Activated T-helper 2 cell treated with anti-CD3 and anti-CD28 coated beads, Interferon-gamma antibody, Interleukin-2, Interleukin-4, amounts not matched to agents 10 μg/mL and 5 μg/mL and 100 μg/mL, durations not matched to agents 14 hours and 24 hours and 36 hours (primary cell): ENCODE data around the gene IP6K3. TPM values are rescaled to one million over a fixed set of nuclear protein-coding genes. Genes with fewer than 3 reads are reported as not detected.

Experiments used
- DNase-seq: peaks from one replicate; pipeline ENCODE4 v3.0.0; 2021; ENCODE audit warnings: low spot score
- H3K27ac Mint-ChIP-seq: one replicate; pipeline ENCODE4 v1.8.0; 2021; ENCODE audit warnings: mixed read lengths
- H3K27me3 Mint-ChIP-seq: one replicate; pipeline ENCODE4 v1.8.0; 2021; ENCODE audit warnings: low read depth, mixed read lengths
- H3K36me3 Mint-ChIP-seq: one replicate; pipeline ENCODE4 v1.8.0; 2021; ENCODE audit warnings: low read depth, mixed read lengths
- H3K4me1 Mint-ChIP-seq: one replicate; pipeline ENCODE4 v1.8.0; 2021; ENCODE audit warnings: low read depth, mixed read lengths
- H3K4me3 Mint-ChIP-seq: one replicate; pipeline ENCODE4 v1.8.0; 2021; ENCODE audit warnings: low read depth, mild to moderate bottlenecking, moderate library complexity, mixed read lengths
- H3K9me3 Mint-ChIP-seq: one replicate; pipeline ENCODE4 v1.8.0; 2021; ENCODE audit warnings: mixed read lengths
- intact Hi-C: fragments of 100-400 bp; cut with micrococcal nuclease; formaldehyde crosslinking; loops from one replicate; pipeline ENCODE4 v1.15.1; 2023
- total RNA-seq: library from RNA; stranded (reverse); gene quantifications from 2 replicates; pipeline ENCODE4 v1.2.3, GENCODE V29; 2022

Gene IP6K3, protein sequence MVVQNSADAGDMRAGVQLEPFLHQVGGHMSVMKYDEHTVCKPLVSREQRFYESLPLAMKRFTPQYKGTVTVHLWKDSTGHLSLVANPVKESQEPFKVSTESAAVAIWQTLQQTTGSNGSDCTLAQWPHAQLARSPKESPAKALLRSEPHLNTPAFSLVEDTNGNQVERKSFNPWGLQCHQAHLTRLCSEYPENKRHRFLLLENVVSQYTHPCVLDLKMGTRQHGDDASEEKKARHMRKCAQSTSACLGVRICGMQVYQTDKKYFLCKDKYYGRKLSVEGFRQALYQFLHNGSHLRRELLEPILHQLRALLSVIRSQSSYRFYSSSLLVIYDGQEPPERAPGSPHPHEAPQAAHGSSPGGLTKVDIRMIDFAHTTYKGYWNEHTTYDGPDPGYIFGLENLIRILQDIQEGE
- not detected in 2 replicates for total RNA-seq

DNA sequence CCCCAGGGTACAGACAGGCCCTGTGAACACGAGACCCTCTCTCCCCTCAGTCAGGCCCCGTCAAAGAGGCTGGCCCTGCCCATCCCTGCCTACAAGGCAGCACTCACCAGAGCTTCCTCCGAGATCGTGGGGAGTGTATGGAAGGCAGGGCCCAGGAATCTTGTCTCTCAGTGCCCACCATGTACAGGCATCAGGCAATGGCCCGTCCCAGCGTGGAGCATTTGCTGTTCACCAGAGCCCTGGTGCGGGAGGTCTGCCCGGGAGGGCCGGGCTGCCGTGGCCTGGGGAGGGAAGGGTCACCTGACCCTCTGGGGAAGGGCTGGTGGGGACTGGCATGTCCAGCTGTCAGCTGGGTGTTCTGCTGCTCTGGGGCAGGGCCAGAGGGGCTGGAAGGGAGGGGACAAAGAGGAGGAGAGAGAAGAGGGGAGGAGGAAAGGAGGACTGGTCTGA lies at the start of gene IP6K3:
TSS of gene IP6K3 (minus strand) at position 255 of the 450 bp plus-strand sequence. CDS start 11,429 bp downstream, outside the sequence.
- Mint-ChIP-seq H3K36me3 (no peaks in the 10 kb centered on the region), H3K27ac (no peak within 1 kb of the TSS), H3K4me3 (no peak within 1 kb of the TSS), H3K9me3 (no peaks in the 10 kb centered on the region), H3K27me3 (peaks cover 14% of the 10 kb centered on the region), H3K4me1 (peaks cover 2% of the 10 kb centered on the region)
- intact Hi-C loops: no loop called here
- no peak for DNase-seq

DNA sequence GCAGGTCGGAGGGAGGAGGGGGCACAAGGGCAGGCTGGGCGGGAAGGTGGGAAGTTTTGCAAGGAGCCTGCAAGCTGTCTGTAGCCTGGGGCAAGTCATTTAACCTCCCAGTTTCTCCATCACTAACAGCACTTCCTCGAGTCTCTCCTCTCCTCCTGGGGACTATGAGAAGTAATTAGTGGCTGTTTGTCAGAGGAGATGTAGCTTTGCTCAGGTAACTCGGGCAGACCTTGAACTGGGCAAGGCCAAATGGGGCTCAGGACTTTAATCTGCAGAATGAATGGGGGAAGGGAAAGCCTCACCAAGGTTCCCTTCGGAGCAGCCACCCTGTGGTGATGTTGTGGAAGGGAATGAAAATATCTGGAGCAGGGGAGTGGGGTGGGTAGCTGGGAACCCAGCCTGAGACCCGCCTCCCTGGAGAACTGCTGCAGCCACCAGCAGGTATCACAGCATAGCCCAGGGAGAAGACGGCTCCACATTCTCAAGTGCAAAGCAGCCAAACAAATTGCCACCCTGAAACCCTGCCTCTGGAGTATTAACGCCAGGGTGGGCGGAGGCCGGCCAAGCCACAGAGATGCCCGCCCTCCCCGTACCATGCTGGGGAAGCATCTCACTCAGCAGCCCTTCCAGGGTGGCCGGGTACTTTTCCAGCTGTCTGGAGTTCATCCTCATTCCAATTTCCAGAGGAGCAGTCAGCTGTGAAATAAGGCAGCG lies 48.4 kb upstream of the IP6K3 start:
- DNase-seq: no peak
- H3K4me1 Mint-ChIP-seq: no peaks in the 10 kb centered on the region
- intact Hi-C loops: no loop called here
- H3K36me3 Mint-ChIP-seq: no peaks in the 10 kb centered on the region
- peaks cover 19% of the 10 kb centered on the region for H3K27me3 Mint-ChIP-seq
- no peaks in the 10 kb centered on the region for H3K9me3 Mint-ChIP-seq
- no peak overlapping the region for H3K4me3 Mint-ChIP-seq
- H3K27ac Mint-ChIP-seq: no peak overlapping the region

DNA sequence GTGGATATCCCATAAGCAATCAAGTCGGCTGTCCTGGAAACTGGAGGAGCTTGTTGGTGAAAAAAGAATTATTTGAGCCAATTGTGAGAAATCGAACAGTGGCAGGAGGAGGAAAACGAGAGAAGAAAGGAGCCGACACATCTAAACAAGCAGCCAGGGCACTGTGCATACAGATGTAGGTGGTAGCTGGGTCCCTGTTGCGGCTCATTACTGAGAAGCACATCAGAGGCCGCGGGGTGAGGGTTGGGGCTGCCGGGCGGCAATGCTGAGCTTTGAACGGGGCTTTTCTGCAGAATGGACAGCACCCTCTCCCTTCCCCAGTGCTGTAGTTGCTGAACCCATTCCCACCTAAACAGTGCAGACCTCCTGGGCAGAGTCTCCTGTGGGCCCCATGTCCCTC lies 46.3 kb upstream of the IP6K3 start:
- Mint-ChIP-seq H3K4me3 (no peak overlapping the region), H3K36me3 (peaks cover 1% of the 10 kb centered on the region), H3K4me1 (peaks cover 5% of the 10 kb centered on the region), H3K27ac (no peak overlapping the region), H3K9me3 (no peaks in the 10 kb centered on the region), H3K27me3 (peaks cover 17% of the 10 kb centered on the region)
- intact Hi-C loops: no loop called here
- DNase-seq: no peak

DNA sequence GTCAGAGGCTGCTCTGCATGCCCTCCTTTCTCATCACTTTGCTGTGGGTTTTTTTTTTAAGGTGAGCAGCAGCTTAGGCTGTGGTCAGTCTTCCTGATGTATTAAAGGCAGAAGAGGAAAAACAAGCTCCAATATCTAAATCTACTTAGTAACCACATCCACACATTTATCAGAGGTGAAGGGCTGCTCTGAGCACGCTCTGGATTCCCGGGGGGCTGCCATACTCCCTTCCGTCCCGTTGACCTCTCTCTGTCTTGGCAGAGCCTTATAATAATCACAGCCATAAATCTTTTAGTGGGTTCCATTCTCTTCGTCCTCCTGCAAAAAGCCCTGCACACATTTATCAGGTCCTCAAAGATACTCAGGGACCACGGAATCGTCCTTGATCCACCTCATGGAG lies 44.9 kb upstream of the IP6K3 start:
- intact Hi-C loops: no loop called here
- H3K27ac Mint-ChIP-seq: no peak overlapping the region
- no peak overlapping the region for H3K4me3 Mint-ChIP-seq
- no peak for DNase-seq
- H3K36me3 Mint-ChIP-seq: peaks cover 9% of the 10 kb centered on the region
- H3K4me1 Mint-ChIP-seq: peaks cover 16% of the 10 kb centered on the region
- H3K9me3 Mint-ChIP-seq: no peaks in the 10 kb centered on the region
- peaks cover 10% of the 10 kb centered on the region for H3K27me3 Mint-ChIP-seq

DNA sequence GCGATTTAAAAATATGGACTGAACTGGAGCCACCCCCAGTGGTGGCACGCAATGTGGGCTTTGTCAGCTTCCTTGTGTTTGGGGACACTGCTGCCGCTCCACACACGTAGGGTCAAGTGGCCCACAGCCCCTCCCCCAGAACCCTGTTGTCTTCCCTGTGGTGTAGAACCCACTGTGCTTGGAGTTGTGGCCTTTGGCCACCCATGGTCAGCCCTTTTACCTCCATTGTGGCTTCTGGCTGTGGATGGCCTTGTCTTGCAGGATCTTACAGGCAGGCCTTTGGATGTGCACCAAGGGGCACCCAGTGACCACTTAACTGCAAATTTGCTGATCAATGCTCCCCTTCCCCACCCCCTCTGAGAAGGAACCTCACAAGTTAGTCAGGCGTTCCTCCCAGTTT lies 44.2 kb upstream of the IP6K3 start:
- no peak overlapping the region for H3K4me3 Mint-ChIP-seq
- peaks cover 16% of the 10 kb centered on the region for H3K36me3 Mint-ChIP-seq
- no peak overlapping the region for H3K27ac Mint-ChIP-seq
- no peaks in the 10 kb centered on the region for H3K9me3 Mint-ChIP-seq
- DNase-seq: no peak
- peaks cover 23% of the 10 kb centered on the region for H3K4me1 Mint-ChIP-seq
- peaks cover 10% of the 10 kb centered on the region for H3K27me3 Mint-ChIP-seq
- intact Hi-C loops: no loop called here

DNA sequence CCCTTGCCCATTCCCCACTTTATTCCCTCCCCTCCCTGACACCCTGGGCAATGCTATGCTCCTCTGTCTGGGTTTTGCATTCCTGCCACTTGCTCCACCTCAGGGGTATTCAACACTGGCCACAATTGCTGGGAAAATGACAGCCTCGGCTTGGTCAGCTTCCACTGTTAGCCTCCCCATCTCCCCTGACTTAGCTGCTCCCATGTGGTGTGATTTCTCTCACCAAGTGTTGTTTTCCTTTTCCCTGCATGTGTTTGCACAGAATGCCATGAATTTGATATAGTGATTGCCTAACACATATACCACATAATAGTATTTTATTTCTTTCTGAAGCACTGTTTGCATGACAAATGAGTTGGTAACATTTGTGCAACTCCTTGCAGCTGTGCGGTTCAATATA lies 43.7 kb upstream of the IP6K3 start:
- H3K27ac Mint-ChIP-seq: peak overlapping the region; percentile 5
- H3K9me3 Mint-ChIP-seq: no peaks in the 10 kb centered on the region
- intact Hi-C loops: no loop called here
- H3K27me3 Mint-ChIP-seq: peaks cover 10% of the 10 kb centered on the region
- peak overlapping the region; percentile 63 for H3K4me3 Mint-ChIP-seq
- no peak for DNase-seq
- peaks cover 28% of the 10 kb centered on the region for H3K4me1 Mint-ChIP-seq
- H3K36me3 Mint-ChIP-seq: peaks cover 22% of the 10 kb centered on the region

DNA sequence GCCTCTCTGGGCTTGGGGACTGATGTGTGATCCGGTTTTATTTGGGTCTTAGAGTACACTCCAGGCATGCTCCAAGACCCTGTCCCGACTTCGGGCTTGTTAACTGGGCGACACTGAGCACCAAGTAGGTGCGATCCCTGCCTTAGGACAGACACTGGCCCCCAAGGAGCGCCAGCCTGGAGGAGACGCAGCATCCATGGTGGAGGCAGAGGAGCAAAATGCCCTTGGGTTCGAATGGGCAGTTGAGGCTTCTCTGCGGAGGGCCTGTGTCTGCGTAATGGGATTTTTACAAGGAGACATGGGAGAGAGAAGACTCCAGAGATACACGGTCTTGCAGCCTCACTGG lies 42.8 kb upstream of the IP6K3 start:
- Mint-ChIP-seq H3K4me1 (peaks cover 34% of the 10 kb centered on the region), H3K9me3 (no peaks in the 10 kb centered on the region), H3K27me3 (peaks cover 7% of the 10 kb centered on the region), H3K4me3 (peak overlapping the region; percentile 74), H3K27ac (peak overlapping the region; percentile 73), H3K36me3 (peaks cover 30% of the 10 kb centered on the region)
- no peak for DNase-seq
- intact Hi-C loops: loop anchor here (2.0 to 5.0 kb wide), 2 partner anchors 79 to 113 kb away; partner anchors contain the start of gene UQCC2

DNA sequence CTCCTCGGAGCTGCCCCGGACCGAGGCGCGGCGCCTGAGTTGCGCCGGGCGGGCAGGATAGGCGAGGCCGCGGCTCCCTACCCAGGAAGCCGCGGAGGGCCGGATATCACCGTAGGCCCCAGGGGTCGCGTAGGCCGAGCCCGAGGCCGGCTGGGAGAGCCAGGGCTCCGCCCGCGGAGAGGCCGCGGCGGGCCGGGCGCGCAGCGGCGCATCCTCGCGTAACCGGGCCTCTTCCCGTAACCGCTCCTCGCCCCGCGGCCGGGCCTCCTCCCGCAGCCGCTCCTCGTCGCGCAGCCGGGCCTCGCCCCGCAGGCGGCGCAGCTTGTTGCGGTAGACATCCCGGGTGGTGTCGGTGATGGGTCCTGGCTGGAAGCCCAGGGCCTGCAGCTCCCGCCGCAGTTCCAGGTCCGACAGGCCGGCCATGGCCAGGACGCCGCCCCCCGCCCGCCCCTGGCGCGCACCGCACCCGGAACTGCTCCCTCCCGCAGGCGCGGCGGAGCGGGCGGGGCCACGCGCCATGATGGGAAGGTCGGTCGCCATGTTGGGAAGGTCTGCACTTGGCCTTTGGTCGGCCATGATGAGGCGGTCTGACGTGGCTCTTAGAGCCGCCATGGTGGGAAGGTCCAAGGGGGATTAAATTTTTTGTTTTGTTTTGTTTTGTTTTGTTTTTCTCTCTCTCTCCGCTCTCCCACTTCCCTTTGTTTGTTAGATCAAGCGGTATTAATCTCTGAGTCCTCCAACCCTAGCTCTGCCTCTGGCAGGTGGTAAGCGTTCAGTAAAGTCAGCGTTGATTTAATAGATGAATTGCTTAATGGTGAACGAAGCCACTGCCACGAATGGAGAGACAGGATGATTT lies 42.2 kb upstream of the IP6K3 start, which contains the start of gene LEMD2:
TSS of gene LEMD2 (minus strand) at position 437 of the 856 bp plus-strand sequence. CDS start at position 423, 14 bp downstream.
- Mint-ChIP-seq H3K27me3 (peaks cover 7% of the 10 kb centered on the region), H3K9me3 (no peaks in the 10 kb centered on the region), H3K36me3 (peaks cover 36% of the 10 kb centered on the region), H3K4me3 (peak within 1 kb of the TSS; percentile 92), H3K27ac (peak within 1 kb of the TSS; percentile 96), H3K4me1 (peaks cover 34% of the 10 kb centered on the region)
- intact Hi-C loops: loop anchor here (2.0 to 5.0 kb wide), 2 partner anchors 78 to 113 kb away; partner anchors contain the start of gene UQCC2
- peak; percentile 91 for DNase-seq

DNA sequence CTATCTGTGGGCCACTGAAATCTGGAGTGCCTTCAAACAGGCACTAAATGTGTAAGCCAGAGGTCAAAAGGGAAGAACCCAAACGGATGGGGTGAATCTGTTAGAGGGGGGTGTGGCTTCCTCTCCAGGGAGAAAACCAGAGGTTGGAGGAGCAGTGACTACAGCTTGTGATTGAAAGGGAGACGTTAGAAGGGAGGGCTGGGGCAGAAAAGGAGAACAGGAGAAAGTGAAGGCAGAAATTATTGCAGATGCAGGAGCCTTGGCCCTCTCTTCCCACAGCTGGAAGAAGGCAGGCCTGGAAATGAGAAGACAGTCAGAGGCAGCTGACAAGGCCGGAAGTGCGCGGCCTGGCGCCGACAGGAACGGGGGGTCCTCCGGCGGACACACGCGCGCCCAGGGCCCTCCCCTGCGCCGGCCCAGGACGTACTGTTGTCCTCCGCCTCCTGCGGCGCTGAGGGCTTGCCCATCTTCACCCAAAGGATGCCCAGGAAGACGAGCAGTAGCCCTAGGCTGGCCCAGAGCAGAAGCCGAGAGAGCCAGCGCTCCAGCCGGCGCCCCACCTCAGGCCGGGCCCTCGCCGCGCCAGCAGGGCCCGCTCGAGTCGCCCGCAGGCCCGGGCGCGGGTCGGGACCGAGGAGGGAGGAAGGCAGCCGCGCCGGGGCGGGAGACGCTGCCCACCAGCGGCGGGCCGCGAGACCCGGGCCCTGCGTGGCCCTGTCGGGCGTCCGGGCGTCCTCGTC lies 41.4 kb upstream of the IP6K3 start:
- H3K36me3 Mint-ChIP-seq: peaks cover 44% of the 10 kb centered on the region
- peaks cover 3% of the 10 kb centered on the region for H3K27me3 Mint-ChIP-seq
- H3K4me3 Mint-ChIP-seq: peak overlapping the region; percentile 92
- intact Hi-C loops: loop anchor here (2.0 to 5.0 kb wide), 2 partner anchors 77 to 114 kb away; partner anchors contain the start of gene UQCC2
- H3K4me1 Mint-ChIP-seq: peaks cover 34% of the 10 kb centered on the region
- peak overlapping the region; percentile 96 for H3K27ac Mint-ChIP-seq
- peak; percentile 58 for DNase-seq
- no peaks in the 10 kb centered on the region for H3K9me3 Mint-ChIP-seq

DNA sequence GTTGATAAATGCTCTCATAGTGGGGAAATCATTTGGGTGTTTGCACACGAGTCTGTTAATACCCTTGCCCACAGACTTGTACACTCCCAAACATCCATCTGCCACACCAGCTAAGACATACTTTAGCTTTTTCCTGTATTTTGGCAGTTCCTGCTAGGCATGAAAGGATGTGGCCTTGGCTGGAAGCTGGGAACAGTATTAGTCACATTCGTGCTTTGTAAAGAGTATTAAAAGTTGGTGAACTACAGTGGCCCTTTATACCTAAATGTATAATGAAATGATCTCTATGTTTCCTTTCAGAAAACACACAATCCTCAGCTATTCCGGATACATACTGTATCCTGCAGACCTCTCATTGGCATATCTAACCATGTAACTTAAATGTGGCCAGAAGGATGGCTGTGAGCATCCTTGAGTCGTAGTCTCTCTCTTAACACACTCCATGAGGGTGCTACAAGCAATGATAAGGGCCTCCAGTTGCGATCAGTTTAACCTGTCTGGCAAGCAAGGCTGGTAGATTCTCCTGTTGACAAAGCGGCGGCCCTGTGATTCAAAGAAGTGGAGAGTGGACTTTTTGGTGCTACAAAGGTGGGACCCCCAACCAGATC lies 40.7 kb upstream of the IP6K3 start:
- Mint-ChIP-seq H3K4me3 (peak overlapping the region; percentile 92), H3K36me3 (peaks cover 49% of the 10 kb centered on the region), H3K9me3 (no peaks in the 10 kb centered on the region), H3K4me1 (peaks cover 34% of the 10 kb centered on the region), H3K27me3 (no peaks in the 10 kb centered on the region), H3K27ac (peak overlapping the region; percentile 96)
- no peak for DNase-seq
- intact Hi-C loops: loop anchor here (5.0 kb wide), 1 partner anchor 115 kb away; no protein-coding TSS in a partner anchor

DNA sequence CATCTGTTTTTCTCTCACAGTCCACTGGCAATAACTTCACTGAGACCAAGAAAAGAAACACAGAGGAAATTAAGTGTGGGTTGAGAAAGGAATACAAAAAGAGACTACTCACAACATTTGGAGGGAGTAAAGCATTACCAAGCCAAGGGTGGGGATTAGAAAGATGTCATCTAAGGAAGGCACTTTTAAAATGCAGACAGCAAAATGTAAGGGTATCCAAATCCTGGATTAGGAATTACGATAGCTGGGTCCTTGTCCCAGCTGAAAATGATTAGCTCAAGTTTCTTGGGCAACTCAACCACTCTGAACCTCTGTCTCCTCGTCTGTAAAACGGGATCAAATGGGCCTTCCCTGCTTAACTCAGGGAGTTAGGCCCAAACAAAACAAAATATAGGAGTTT lies 40.0 kb upstream of the IP6K3 start:
- DNase-seq: no peak

More for the DNA sequence above, 40.0 kb upstream of the IP6K3 start:
- H3K36me3 Mint-ChIP-seq: peaks cover 55% of the 10 kb centered on the region
- H3K4me1 Mint-ChIP-seq: peaks cover 34% of the 10 kb centered on the region
- no peaks in the 10 kb centered on the region for H3K9me3 Mint-ChIP-seq
- intact Hi-C loops: loop anchor here (5.0 kb wide), 1 partner anchor 116 kb away; no protein-coding TSS in a partner anchor
- peak overlapping the region; percentile 48 for H3K27ac Mint-ChIP-seq
- H3K4me3 Mint-ChIP-seq: peak overlapping the region; percentile 92
- H3K27me3 Mint-ChIP-seq: no peaks in the 10 kb centered on the region
